GM18517 (cell line): ENCODE results near the gene MICB.
"Not testable (repeated sequence)": the region's sequence is repeated elsewhere in the genome, so short reads cannot be mapped to it uniquely, and the experiment has no call there.

Experiments used
- ATAC-seq: cut with Tn5 transposase; IDR thresholded peaks from one replicate; pipeline ENCODE4 v1.9.1; 2021; ENCODE audit warnings: mild to moderate bottlenecking, moderate library complexity; ENCODE audit not compliant: unreplicated experiment

MICB gene

DNA sequence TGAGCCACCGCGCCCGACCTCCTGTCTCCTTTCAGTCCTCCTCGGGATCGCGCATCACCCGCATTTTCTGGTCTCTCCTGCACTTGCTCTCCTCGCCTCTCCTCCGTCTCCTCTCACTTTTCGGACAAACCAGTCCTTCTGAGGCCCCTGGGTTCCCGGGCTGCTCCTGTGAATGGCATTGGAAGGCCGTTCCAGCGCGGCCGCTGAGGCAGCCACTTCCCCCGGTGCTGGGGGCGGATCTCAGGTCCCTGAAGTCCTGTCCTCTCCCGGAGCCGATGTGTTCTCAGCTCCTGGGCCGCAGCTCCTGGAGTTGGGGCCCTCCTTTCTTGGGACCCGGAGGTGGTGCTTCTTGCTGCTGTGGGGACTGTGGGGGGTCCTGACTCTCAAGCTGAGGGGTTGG, 803 bp downstream of the MICB start:
- ATAC-seq = no peak

DNA sequence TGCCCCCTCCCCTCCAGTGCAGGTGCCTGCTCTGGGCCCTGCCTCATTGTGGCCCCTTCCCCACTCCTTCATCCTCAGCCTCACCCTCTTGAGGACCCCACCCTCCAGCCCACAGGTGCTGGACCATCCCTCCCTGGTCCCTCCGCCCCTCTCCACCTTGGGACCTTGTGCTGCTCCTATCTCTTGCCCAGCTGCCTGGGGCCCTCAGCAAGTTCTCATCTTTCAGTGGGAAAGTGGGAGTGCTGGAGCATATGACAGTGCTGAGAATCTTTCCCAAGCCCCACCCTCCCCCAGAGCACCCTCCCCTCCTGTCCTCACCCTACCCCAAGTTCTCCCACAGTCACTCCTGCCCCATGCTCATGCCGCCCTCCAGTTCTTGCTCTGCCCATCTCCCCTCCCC, 1.7 kb downstream of the MICB start:
- not testable (repeated sequence) for ATAC-seq

DNA sequence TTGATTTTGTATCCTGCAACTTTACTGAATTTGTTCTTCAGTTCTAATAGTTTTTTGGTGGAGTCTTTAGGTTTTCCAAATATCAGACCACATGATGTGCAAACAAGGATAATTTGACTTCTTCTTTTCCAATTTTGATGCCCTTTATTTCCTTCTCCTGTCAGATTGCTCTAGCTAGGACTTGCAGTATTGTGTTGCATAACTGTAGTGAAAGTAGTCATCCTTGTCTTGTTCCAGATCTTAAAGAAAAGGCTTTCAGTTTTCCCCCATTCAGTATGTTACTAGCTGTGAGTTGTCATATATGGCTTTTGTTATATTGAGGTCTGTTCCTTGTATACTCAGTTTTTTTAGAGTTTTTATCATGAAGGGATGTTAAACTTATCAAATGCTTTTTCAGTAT, 4.6 kb downstream of the MICB start:
- no peak for ATAC-seq

DNA sequence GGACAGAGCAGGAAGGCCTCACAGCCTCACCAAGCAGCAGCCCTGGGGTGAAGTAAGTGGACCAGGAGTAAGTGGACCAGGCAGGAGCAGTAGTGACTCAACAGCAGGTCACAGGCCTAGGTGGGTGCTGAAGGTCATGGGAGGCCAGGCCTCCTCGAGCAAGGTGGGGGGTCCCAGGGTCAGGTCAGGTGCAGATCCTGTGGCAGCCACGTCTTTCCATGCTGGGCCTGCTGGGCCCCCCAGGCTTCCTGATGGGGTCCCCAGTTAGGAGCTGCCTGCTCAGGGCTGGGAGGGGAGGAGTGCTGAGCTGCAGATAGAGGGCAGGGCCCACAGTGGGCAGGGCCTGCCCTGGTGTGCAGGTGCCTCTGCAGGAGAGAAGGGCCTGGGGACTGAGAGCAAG, 11.1 kb downstream of the MICB start:
- not testable (repeated sequence) for ATAC-seq

DNA sequence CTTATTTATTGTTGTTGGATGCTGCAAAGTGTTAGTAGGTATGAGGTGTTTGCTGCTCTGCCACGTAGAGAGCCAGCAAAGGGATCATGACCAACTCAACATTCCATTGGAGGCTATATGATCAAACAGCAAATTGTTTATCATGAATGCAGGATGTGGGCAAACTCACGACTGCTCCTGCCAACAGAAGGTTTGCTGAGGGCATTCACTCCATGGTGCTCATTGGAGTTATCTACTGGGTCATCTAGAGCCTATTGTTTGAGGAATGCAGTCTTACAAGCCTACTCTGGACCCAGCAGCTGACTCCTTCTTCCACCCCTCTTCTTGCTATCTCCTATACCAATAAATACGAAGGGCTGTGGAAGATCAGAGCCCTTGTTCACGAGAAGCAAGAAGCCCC, 12.1 kb downstream of the MICB start:
- ATAC-seq = no peak

- ATAC-seq = no peak
Observed at GRCh38 chr6:31513456-31514165, 15.7 kb downstream of the MICB start.

GRCh38 chr6:31521835-31522234, 23.9 kb downstream of the MICB start:
- no peak for ATAC-seq

DNA sequence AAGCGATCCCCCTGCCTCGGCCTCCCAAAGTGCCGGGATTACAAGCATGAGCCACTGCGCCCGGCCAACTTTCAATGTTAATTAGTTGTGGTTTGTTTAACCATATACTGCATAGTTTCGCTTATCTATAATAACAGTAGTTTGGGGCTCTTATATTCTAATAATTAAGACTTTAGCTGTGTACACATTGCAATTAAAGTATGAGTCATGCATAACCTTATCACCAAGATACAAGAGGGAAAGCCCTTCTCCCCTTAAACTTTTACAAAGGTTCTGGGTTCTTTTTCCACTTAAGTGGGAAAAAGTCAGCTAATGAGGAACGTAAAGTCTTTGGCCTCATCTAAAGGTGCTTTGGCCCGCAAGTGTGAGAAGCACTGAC, 27.6 kb downstream of the MICB start:
- ATAC-seq = no peak

DNA sequence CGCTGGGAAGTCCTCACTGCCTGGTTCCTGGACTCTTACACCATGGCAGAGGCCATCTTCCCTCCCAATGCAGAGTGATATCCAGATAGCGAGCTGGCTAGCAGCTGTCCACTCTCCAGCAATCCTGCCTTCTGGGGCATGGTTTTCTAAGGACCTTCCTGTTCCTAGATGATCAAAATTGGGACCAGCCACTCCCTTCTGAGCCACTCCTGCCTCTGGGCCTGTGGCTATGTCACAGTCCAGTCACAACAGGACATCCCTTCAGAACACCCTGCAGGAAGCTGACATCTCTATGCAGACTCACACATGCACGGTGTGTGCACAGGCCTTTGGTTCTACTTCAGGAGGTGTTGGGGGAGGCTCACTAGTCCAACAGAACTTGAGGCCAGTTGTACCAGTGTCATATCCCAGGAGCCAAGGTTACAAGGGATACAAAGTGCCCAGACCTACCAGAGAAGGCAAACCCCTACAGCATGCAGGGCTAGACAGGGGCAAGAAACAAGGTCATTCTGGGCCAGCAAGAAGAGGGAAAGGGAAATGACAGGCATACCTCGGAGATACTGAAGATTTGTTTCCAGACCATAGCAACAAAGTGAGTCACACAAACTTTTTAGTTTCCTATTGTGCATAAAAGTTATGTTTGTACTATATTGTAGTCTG, 28.1 kb downstream of the MICB start:
- ATAC-seq = no peak

DNA sequence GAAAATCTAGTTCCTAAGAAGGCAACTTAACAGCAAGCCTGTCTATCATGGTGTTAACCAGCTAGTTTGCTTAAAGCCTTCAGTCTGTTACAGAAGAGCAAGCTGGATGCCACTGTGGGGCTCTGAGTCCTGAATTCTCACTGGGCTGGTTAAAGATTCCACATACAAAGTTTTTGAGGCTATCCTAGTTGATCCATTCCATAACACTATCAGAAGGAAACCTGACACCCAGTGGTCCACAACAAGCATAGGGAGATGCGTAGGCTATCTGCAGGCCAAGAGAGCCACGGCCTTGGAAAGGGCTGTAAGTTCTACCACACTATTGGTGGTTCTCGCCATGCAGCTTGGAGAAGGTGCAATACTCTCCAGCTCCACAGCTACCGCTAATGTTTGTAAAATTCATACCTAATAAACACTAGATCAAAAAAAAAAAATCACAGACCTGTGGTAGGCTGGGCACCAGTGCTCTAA, 30.4 kb downstream of the MICB start:
- ATAC-seq = no peak

- no peak for ATAC-seq
Observed at GRCh38 chr6:31528821-31529328, 30.9 kb downstream of the MICB start, which contains the start of gene MCCD1. Gene MCCD1 (plus strand): TSS chr6:31528962. CDS start chr6:31529015, 53 bp downstream.

- no peak for ATAC-seq
Observed at GRCh38 chr6:31529329-31530150, 31.6 kb downstream of the MICB start.

DNA sequence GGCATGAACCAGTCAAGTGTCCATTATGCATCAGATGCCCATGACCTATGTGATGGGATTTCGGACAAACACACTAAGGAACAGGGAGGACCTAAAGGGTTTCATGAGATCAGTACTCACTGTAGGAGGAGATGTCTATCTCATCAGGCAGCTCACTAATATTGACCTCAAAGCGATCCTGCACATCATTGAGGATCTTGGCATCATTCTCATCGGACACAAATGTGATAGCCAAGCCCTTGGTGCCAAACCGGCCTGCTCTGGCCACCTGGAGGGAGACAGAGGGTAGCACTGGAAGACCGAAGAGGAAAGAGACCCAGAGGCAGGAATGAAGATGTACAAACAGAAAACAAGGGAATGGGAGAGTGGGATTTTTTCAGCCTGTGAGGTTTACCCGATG, 32.7 kb downstream of the MICB start:
- no peak for ATAC-seq

GRCh38 chr6:31531162-31531561, 33.2 kb downstream of the MICB start:
- ATAC-seq = no peak

DNA sequence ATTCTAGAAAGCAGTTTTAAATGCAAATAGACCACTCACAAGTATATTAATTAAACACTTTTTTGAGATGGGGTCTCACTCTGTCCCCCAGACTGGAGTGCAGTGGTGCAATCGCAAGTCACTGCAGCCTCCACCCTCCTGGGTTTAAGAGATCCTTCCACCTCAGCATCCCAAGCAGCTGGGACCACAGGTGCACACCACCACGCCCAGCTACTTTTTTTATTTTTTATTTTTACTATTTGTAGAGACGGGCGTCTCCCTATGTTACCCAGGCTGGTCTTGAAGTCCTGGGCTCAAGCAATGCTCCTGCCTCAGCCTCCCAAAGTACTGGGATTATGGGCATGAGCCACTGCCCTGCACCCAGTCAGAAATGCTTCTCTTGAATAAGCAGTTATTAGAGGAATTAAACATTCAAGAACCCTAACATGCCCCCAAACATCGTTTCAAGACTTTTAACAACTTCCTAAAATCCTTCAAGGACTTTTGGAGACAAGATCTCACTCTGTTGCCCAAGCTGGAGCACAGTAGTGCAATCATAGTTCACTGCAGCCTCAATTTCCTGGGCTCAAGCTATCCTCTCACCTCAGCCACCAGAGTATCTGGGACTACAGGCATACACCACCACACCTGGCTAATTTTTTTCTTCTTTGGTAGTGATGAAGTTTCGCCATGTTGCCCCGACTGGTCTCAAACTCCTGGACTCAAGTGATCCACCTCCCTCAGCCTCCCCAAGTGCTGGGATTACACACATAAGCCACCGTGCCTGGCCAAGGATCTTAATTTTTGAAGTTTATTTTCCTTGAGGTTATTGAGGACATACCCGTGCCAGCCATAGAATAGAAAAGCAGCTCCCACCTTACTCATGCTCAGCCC, 34.1 kb downstream of the MICB start:
- no peak for ATAC-seq

- no peak for ATAC-seq
Observed at GRCh38 chr6:31532644-31533454, 34.9 kb downstream of the MICB start.

DNA sequence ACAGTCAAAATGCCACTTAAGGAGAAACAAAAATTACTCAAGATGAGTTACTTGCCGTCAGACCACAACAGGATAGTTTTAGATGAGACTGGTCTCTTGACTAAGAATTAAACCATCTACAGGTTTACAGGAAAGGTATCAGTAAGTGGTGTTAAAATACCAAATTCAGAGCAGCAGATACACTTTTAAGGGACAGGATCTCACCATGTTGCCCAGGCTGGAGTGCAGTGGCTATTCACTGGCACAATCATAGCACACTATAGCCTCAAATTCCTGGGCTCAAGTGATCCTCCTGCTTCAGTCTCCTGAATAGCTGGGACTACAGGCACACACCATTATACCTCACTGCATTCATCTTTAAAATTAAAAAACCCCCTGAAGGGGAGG, 35.5 kb downstream of the MICB start:
- no peak for ATAC-seq

DNA sequence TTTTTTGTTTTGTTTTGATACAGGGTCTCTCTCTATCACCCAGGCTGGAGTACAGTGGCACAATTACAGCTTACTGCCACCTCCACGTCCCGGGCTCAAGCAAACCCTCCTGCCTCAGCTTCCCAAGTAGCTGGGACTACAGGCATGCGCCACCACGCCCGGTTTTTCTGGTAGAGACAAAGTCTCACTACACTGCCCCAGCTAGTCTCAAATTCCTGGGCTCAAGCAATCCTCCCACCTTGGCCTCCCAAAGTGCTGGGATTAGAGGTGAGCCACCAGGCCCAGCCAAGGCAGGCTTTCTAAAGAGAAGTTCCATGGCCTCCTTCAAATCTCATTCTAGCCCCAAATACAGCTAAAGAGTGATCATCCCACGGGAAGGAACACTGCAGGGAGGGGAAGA, 36.1 kb downstream of the MICB start:
- no peak for ATAC-seq

GRCh38 chr6:31534521-31535040, 36.6 kb downstream of the MICB start:
- ATAC-seq = no peak
